ENCODE data around the gene MYF5. TPM values are rescaled to one million over a fixed set of nuclear protein-coding genes. Genes with fewer than 3 reads are reported as not detected.

MYF5 gene
- total and polyA plus RNA-seq, 2 of the 13 experiments (the other 11 are each of a cell fraction or from before 2014, with no cell fraction given): not detected

DNA sequence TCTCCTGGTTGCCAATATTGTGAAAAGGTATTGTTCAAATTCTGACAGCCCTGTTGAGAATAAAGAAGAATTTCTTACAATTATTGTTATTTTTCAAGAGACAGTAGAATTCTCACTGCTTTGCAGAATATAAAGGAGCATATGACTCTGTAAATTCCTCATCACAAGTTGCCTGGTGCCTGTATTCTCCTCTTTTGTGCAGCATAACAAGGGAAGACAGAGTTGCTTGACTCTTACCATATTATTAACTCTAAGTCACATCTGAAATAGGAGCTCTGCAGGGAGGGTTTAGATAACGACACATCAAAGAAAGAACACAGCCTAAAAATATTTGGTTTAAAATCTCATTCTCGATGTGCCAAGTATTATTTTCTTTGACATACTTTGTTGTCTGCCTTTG is 31.1 kb downstream of the MYF5 start:
- H3K79me2 ChIP-seq (ENCODE audit: insufficient read depth, low read length): no peaks in the 10 kb centered on the region
- DNase-seq (ENCODE audit: low spot score) (no peak), ATAC-seq (no peak), FAIRE-seq (no peak)
- H3K4me2 ChIP-seq (ENCODE audit: low read depth, low read length): no peak overlapping the region
- H3K27ac ChIP-seq (ENCODE audit: extremely low read length, insufficient read depth, low read length): no peak overlapping the region
- H4K20me1 ChIP-seq (ENCODE audit: insufficient read depth, low read length): no peaks in the 10 kb centered on the region
- BruUV-seq (replicated peaks): no TSS peak
- in situ Hi-C loops (cut with HindIII; ENCODE audit: extremely low pct_ligation_motif_present, low pct_unique_long_range_greater_than_20kb) (loop anchor here (10.0 kb wide), 1 partner anchor 343 kb away; no protein-coding TSS in a partner anchor), intact Hi-C loops (cut with micrococcal nuclease; ENCODE audit: unreplicated experiment) (no loop called here)
- no peaks in the 10 kb centered on the region for H3K4me1 ChIP-seq (ENCODE audit: insufficient read depth, low read length)
- H3K9ac ChIP-seq (ENCODE audit: insufficient read depth, low read depth, low read length): no peak overlapping the region
- no peaks in the 10 kb centered on the region; a peak in 1 of 5 replicates for H3K27me3 ChIP-seq (ENCODE audit: control insufficient read depth in 1 of 2, insufficient read depth in 2 of 2, low read length in 2 of 2)
- H3K9me3 ChIP-seq (ENCODE audit: low read length): no peaks in the 10 kb centered on the region
- TF ChIP-seq MTF2 (CRISPR knock-in tag; IDR thresholded peaks at IDR 0.05; ENCODE audit: borderline replicate concordance) (no peak), ZNF280D (CRISPR knock-in tag; IDR thresholded peaks at IDR 0.05) (no peak), ZBTB42 (CRISPR knock-in tag; IDR thresholded peaks at IDR 0.05) (no peak), HINFP (CRISPR knock-in tag; IDR thresholded peaks at IDR 0.05; ENCODE audit: low read depth) (no peak), RBAK (CRISPR knock-in tag; IDR thresholded peaks at IDR 0.05) (no peak), DNMT1 (CRISPR knock-in tag; IDR thresholded peaks at IDR 0.05) (no peak), TFDP2 (CRISPR knock-in tag; IDR thresholded peaks at IDR 0.05) (no peak), ZBTB38 (CRISPR knock-in tag; IDR thresholded peaks at IDR 0.05) (no peak), ZNF326 (CRISPR knock-in tag; IDR thresholded peaks at IDR 0.05; ENCODE audit: borderline replicate concordance) (no peak), ZNF800 (CRISPR knock-in tag; IDR thresholded peaks at IDR 0.05) (no peak), NAIF1 (CRISPR knock-in tag; IDR thresholded peaks at IDR 0.05; ENCODE audit: borderline replicate concordance) (no peak), ZNF263 (CRISPR knock-in tag; IDR thresholded peaks at IDR 0.05) (no peak), REST (IDR thresholded peaks at IDR 0.05; ENCODE audit: borderline replicate concordance in 1 of 2, low read depth in 1 of 2, low read length in 2 of 2) (no peak), ZNF7 (CRISPR knock-in tag; IDR thresholded peaks at IDR 0.05) (no peak)
- ChIA-PET CTCF (ENCODE audit: low intra/inter-chr PET ratio, low total read pairs) (no interaction called here), POLR2A (no interaction called here)
- 2% methylated on average over 2 of the region's 2 CpGs for WGBS (ENCODE audit: low lambda C conversion rate)
- H3K36me3 ChIP-seq (replicated peaks in 1 of 2; ENCODE audit: control insufficient read depth in 1 of 2, insufficient read depth in 2 of 2, low read length in 2 of 2): no peaks in the 10 kb centered on the region
- no peak overlapping the region for H2AFZ ChIP-seq (ENCODE audit: low read length)
- H3K4me3 ChIP-seq (replicated peaks in 1 of 3; ENCODE audit: insufficient read depth in 1 of 3, low read depth in 2 of 3, low read length in 3 of 3): no peak overlapping the region
